OCI-LY3 (cell line): ENCODE data around the gene ACTMAP.

ENCODE experiments used
- CTCF ChIP-seq: fragments of 200-600, 300-600 bp; sonication (generic); IDR thresholded peaks from 2 replicates; pipeline ENCODE4 v1.5.1; 2014; ENCODE audit warnings: antibody characterized with exemption, low read length, low read depth
- EZH2phosphoT487 ChIP-seq: fragments of 200-600 bp; shearing (Covaris generic); IDR thresholded peaks from 2 replicates; pipeline ENCODE4 v1.6.1; 2018; ENCODE audit warnings: antibody characterized with exemption, mixed run types, low read depth

GRCh38 chr19:40780582-40780981 is 30.3 kb upstream of the ACTMAP start:
- TF ChIP-seq CTCF, result no peak
- TF ChIP-seq EZH2phosphoT487, result no peak
